ENCODE results near the gene SPTLC2.

The SPTLC2 gene

DNA sequence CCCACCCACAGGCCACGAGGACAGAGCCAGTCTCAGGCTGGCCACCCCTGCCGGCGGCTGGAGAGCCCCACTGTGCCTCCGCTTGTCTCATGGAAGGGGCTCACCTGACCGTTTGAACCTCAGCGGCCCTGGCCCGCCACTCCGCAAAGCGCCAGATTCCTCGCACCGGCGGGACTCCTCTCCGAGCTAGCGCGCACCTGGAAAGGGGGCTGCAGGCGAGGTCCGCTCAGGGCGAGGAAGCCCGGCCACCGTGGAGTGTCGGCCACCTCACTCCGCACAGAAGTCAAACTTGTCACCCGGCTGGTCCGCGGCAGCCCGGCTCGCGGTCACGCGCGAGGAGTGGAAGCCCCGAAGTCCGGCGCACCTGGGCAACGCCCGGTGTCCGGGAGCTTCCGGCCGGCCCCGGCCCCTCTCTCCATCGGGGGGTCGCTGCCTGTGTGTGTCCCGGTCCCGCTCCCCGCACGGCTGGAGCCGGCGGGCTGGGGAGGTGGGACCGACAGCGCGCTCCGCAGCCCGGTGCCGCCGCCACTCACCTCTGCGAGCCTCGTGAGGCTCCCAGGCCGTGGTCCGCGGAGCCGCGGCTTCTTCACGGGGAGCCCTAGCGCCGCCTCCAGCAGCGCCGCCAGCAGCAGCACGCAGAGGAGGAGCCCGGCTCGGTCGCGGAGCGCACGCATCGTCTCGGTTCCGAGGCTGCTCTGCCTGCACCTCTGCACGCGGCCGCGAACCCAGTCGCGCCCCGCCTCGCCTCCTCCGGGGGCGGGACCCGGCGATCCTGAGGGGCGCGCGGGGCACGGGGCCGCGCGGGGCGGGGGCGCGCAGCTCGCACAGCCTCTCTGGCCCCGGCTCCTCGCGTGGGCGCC, 118.1 kb downstream of the SPTLC2 start, which contains the start of gene ISM2:
Gene ISM2, minus strand, starts transcription at position 697 of the 860 bp plus-strand sequence. Its CDS starts 23 bp downstream, at position 674.
- DNase-seq: peak; percentile 71

DNA sequence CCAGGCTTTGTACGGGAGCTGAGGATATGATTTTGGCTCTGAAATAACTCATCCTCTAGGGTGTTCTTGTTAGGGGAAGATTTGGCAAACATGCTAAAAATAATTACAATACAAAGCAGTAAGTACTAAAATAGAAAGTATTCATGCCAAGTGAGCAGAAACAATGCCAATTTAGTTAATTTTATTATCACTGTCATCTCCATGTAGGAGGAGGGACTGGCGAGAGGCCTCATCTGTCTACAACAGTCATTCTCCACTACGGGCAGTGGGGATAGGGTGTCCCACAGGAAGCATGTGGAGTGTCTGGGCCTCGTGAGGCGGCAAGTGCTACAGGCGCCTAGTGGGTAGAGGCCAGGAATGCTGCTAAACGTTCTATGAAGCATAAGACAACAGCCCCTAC, 121.1 kb downstream of the SPTLC2 start:
- DNase-seq: no peak

GRCh38 chr14:77491056-77491455, 125.4 kb downstream of the SPTLC2 start:
- no peak for DNase-seq

DNA sequence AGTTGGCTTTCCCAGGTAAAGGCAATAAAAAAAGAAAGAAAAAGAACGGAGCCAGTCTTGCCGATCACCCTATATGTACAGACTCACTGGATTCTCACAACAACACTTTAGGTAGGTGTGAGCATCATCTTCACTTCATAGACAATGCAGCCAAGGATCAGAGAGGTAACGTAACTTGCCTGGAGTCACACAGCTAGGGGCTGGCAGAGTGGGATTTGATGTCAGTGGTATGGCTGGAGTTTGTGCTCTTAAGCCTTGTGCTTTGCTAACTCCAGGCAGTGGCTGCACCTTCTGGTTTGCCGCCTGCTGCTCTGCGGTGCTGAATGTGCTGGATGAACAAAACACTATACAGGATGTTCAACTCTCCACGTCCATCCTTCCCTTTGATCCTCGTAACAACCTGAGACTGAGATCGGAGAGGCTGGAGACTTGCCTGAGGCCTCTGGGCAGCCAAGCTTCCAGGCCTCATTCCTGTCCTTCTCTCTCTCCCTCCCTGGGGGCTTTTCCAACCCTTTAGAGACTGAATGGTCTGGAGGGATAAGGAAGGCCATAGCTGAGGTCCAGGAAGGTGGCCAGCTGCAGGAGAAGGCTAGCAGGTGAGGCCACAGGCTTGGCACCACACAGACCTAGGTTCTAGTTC, 126.0 kb downstream of the SPTLC2 start:
- no peak for DNase-seq

DNA sequence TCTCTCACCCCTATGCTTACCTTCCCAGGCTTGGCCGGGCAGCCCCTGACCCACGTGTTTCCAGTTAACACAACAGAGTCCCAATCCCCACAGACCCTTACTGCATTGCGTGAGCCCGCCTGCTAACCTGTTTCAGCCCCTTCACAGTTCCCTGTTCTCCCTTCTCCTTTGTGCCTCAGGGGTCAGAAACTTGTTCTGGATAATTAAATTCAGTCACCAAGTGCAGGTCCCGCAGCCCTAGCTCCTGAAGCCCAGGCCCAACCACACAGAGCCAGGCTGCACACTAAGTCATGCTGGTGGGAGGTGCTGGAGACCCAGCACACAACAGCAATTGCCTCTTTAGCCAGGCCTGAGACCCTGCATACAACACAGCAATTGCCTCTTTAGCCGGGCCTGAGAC, 127.4 kb downstream of the SPTLC2 start:
- DNase-seq: no peak

- no peak for DNase-seq
Observed at GRCh38 chr14:77488558-77488957, 127.9 kb downstream of the SPTLC2 start.

- DNase-seq: no peak
Observed at GRCh38 chr14:77485901-77486678, 130.3 kb downstream of the SPTLC2 start.

- DNase-seq: no peak
Observed at GRCh38 chr14:77485256-77485655, 131.2 kb downstream of the SPTLC2 start.

DNA sequence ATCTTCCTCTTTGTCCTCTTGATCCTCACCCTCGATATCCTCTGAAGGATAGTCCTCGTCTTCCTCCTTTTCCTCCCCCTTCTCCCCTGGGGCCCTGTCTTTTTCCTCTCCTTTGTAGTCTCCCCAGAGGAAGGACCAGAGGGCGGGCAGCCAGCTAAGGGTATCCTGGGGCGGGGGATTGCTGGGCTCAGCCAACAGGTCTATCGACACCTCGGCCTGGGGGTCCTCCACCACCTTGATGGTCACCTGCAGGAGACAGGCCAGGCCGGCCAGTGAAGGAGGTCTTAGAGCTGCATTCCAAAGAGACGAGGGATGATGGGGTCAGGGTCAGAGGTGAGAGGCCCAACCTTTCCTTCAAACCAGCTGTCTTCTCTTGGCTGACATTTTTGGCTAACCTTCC, 134.0 kb downstream of the SPTLC2 start:
- no peak for DNase-seq

- no peak for DNase-seq
Observed at GRCh38 chr14:77478796-77479195, 137.6 kb downstream of the SPTLC2 start.

DNA sequence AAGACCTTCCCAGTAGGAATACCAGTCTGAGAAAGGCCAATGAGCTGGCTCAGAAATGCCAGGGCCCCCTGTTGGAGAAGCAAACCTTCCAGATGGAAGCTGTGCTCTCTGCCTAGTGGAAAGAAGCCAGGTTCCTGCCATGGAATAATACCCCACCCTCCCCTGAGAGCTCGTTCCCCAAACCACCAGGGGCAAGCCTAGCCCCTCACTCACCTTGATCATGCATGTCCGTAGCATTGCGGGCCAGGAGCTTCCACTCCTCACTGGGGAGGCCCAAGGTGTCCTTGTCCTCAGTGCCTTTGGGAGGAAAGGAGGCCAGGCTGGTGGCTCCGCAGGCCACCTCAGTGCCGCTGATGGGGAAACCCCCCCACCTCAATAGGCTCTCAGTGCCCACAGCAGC, 138.4 kb downstream of the SPTLC2 start:
- DNase-seq: no peak

GRCh38 chr14:77475432-77476115, 140.9 kb downstream of the SPTLC2 start:
- DNase-seq: no peak

DNA sequence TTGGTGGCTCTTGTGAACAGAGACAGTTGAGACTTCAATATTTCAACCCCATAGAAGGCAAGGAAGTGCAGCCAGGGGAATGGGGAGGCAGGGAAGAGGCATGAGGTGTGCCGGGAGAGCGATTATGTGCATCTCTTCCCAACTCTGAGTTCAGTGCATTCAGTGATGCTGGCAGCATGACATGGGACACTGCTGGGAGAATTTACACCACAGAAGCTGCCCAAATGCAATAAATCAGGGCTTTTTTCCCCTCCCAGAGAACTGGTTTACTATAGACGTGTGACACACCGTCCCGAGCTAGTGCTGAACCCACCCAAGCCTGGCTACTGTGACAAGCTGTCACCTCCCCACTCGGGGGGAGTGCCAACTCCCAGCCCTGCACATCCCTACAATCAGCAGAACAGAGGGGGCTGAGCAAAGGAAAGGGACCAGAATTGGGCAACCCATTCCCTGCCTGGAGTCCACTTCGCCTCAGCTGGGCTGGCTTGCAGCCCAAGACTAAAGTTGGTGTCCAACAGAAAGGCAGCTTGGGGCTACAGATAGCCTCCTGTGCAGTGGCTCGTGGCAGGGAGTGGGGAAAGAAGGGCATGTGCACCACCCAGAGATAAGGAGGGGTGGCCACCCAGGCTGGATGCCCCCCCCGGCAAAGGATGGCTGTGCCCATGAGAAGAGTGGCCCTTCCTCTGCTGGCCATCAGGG, 141.8 kb downstream of the SPTLC2 start:
- no peak for DNase-seq

GRCh38 chr14:77473921-77474320, 142.5 kb downstream of the SPTLC2 start:
- no peak for DNase-seq

DNA sequence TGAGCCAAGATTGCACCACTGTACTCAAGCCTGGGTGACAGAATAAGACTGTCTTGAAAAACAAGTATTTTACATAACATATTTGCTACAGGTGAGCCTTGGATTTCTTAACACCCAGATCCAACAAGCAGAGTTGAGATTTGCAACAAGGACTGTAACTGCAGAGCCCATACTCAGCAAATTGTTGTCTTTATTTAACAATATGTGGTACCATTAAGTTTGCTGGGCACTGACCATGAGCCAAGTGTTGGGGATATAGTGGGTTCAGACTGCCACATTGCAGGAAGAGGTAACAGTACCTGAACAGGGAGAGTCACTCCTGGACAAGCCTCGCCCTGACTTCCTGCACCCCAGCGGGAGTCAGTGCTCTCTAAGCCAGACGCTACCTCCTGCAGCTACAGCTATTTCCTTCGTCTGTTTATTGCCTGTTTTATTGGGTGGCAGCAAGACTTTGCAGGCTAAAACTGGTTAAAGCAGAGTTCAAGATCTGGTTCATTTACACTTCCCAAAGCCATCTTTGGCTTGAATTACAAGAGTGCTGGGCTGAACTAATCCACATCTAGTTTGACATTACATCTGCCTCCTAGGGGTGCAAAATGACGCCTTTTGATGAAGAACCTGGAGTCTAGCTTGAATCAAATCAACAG, 146.1 kb downstream of the SPTLC2 start:
- no peak for DNase-seq

DNA sequence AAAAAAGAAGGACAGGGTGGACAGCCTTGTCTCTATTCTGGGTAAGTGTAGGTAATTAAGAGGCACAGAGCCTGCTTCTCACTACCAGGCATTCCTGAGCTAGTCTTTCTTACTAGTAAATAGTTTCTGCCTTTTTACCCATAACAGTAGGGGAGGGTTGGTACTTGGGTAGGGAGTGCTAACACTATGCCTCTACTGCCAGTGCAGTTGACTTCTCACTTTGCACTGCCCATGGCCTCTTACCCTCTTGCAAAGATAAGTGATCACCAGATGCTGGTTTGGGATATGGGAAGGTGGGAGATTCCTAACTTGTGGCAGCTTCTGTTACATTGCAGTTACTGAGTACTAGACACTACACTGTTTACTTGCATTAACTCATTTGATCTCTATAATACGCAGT, 146.9 kb downstream of the SPTLC2 start:
- DNase-seq: no peak

GRCh38 chr14:77469067-77469505, 147.4 kb downstream of the SPTLC2 start:
- no peak for DNase-seq

DNA sequence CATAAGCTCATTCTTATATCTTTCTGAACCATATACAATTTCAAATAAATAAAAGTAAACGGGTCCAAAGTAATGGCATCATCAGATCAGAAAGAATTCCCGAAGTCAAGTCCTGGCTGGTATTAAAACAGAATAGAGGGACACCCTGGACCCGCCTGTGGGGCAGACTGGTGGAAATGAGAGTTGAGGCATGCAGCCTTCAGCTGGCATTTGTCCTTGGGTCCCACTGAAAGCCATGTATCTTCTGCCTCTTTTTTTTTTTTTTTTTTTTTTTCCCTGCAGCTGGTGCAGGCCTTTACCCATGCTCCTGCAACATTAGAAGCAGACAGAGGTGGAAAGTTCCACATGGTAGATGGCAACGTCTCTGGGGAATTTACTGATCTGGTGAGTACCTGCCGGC, 148.6 kb downstream of the SPTLC2 start:
- no peak for DNase-seq

DNA sequence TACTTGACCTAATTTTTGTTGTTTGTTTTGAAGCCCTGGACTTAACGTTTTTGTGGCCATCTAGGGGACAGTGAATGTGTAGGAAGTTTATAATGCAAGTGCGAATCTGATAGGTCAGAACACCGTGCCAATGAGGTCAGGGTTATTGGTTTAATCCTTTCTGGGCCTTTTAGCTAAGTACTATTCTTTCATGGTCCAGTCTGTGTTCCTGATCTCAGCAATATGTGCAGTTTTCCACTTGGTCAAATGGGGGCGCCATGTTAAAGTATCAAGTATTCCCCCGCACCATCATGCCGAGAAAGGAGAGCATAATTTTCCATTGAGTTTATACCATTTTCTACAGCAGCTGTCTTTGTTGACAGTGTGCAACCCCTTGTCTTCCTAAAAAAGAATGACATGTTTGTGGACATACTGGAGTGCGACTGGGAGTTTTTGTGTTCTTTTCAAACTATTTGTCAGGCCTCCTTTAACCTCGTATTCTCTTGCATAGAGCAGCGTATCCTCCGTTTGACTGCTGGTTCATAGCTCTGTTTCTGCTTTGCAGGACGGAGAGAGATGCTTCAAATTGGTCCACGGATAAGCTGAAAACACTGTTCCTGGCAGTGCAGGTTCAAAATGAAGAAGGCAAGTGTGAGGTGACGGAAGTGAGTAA, 157.2 kb downstream of the SPTLC2 start:
- peak; percentile 74 for DNase-seq

DNA sequence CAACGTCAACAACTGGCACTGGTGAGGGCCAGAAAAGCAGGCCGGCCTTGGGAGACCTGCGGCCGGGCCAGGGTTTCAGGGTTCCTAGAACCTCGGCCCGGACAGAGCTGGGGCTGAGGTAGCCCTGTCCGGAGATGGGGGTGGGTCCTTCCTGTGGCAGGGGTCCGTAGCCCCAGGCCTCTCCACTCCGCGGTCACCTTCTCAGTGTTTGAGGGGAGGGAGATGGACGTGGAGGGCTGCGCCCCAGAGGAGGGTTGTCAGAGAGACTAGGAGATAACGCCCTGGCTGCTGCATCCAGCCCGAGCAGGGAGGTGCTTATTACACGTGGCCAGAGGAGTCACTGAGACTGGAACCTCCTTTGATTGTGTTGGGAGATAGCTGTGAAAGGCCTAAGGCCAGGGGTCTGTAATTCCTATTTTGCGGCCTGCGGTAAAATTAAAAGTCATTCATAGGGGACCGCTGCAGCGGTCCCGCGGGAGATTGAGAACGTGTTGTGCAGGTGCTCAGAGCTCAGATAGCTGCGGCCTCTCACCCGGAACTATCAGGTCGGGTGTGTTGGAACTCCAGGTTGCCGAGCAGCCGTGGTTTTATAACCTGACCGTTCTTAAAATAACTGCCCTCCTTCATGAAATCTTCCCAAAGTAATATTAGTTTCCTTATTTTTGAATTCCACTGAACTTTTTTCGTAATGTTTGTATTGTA, 158.0 kb downstream of the SPTLC2 start:
- DNase-seq: peak; percentile 77
